GM12874 (cell line): ENCODE data around the gene FRYL.

ENCODE experiments used
- CTCF ChIP-seq: IDR thresholded peaks from 2 replicates; pipeline ENCODE4 v1.5.1; 2011; ENCODE audit warnings: low read depth, mild to moderate bottlenecking, control low read depth, low read length, moderate library complexity; ENCODE audit not compliant: insufficient read depth

The FRYL gene

GRCh38 chr4:48725414-48725813 is 54.7 kb downstream of the FRYL start:
- TF ChIP-seq CTCF = no peak

DNA sequence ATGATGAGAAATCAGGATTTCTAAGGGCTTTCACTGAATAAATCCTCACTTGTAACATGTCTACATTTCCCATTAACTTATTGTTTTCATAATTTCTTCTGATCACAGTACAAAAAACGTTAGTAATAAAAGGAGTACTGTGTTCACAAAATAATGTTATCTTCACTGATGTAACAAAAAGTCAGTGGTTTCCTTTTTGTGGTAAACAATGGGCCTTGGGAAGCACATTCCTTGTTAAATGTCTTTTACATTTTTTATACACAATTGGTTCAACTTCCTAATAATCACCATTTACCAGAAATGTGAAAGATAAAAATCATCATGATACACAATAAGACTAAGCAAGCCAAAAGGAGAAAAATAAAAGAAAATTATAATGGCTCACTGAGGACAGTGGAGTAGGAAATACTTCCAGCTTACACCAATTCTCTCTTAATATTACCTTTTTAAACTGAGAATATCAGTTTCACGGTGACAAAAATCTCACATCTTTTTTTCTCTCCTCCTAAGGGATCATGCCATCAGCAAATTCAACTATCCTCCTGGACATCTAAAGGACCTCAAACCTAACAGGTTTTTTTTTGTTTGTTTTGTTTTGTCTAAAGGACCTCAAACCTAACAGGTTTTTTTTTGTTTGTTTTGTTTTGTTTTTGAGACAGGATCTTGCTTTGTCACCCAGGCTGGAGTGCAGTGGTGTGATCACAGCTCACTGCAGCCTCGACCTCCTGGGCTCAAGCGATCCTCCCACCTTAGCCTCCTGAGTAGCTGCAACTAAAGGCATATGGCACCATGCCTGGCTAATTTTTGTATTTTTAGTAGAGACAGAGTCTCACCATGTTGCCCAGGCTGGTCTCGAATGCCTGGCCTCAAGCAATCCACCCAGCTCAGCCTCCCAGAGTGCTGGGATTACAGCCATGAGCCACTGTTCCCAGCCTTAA is 57.3 kb downstream of the FRYL start:
- no peak for TF ChIP-seq CTCF

GRCh38 chr4:48720459-48720858 is 59.6 kb downstream of the FRYL start:
- TF ChIP-seq CTCF = no peak

- TF ChIP-seq CTCF = no peak
Observed at GRCh38 chr4:48718818-48719465, 61.1 kb downstream of the FRYL start.

GRCh38 chr4:48710446-48711209 is 69.5 kb downstream of the FRYL start:
- no peak for TF ChIP-seq CTCF

DNA sequence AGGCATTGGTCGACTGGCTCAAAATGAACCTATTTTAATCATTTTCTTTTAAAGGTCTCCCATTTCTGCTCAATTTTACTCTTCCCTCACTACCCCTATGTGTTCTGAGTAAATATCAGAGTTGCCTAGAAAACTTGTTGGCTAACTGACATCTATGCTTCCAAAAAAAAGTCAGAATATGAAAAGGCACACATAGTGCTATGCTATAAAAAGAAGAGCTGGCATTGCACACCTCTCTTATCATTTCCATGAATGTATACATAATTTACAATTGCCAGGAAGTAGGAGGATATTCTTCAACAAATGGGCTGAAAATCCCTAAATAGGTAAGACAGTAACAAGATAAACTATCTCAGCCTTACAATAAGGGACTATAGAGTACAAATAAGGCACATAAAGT is 70.2 kb downstream of the FRYL start:
- TF ChIP-seq CTCF = no peak

DNA sequence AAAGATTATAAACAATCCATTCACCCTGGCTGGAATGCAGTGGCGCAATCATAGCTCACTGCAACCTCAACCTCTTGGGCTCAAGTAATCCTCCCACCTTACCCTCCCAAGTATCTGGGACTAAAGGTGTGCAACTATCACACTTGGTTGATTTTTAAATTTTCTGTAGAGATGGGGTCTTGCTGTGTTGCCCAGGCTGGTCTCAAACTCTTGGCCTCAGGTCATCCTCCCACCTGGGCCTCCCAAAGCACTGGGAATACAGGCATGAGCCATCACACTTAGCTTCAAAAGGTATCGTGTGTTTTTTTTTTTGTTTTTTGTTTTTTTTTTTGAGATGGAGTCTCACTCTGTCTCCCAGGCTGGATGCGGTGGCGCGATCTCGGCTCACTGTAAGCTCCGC is 71.5 kb downstream of the FRYL start:
- TF ChIP-seq CTCF = no peak
